ENCODE results near the gene KRTAP23-1.

KRTAP23-1 gene

GRCh38 chr21:30315701-30316100, 32.7 kb downstream of the KRTAP23-1 start:
- Histone ChIP-seq H3K36me3 (ENCODE audit: insufficient read depth, low read length) (no peaks in the 10 kb centered on the region), H3K4me1 (ENCODE audit: control insufficient read depth, insufficient read depth, low read length, unreplicated experiment) (no peaks in the 10 kb centered on the region), H2AFZ (ENCODE audit: low read length, unreplicated experiment) (no peak overlapping the region), H3K27ac (ENCODE audit: low read depth, low read length) (no peak overlapping the region), H3K27me3 (ENCODE audit: insufficient read depth, low read length) (no peaks in the 10 kb centered on the region; the same call in 1 of the 2 replicates), H3K79me2 (ENCODE audit: control insufficient read depth, insufficient read depth, low read length, unreplicated experiment) (no peaks in the 10 kb centered on the region), H3K4me3 (ENCODE audit: low read depth, low read length) (no peak overlapping the region)

DNA sequence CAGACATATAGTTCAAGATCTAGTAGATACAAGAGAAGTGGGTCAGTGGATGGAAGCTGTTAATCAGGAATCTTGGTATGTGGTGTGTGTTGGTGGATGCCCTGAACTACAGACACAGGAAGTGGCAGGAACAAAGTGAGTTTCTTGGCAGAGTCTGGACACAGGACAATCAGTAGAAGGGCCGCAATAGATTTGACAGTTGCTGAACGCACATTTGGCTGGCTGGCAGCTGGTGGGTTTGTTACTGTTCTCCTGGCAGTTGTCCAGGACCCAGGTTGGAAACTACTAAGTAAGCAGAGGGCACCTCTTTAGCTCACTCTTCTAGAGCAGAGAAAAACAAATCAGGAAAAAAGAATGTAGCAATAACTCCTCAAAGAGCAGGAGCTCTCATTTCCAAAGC, 41.5 kb downstream of the KRTAP23-1 start:
- Histone ChIP-seq H3K36me3 (ENCODE audit: insufficient read depth, low read length) (no peaks in the 10 kb centered on the region), H3K27me3 (ENCODE audit: insufficient read depth, low read length) (0 out of 2 replicates have a peak, but pooled peaks cover 2% of the 10 kb centered on the region), H2AFZ (ENCODE audit: low read length, unreplicated experiment) (no peak overlapping the region), H3K4me3 (ENCODE audit: low read depth, low read length) (no peak overlapping the region), H3K4me1 (ENCODE audit: control insufficient read depth, insufficient read depth, low read length, unreplicated experiment) (no peaks in the 10 kb centered on the region), H3K79me2 (ENCODE audit: control insufficient read depth, insufficient read depth, low read length, unreplicated experiment) (no peaks in the 10 kb centered on the region), H3K27ac (ENCODE audit: low read depth, low read length) (no peak overlapping the region)

- Histone ChIP-seq H3K27ac (ENCODE audit: low read depth, low read length) (no peak overlapping the region), H3K27me3 (ENCODE audit: insufficient read depth, low read length) (0 out of 2 replicates have a peak, but pooled peaks cover 3% of the 10 kb centered on the region)
Observed at GRCh38 chr21:30305136-30305535, 43.3 kb downstream of the KRTAP23-1 start.

More at GRCh38 chr21:30305136-30305535, 43.3 kb downstream of the KRTAP23-1 start:
- no peaks in the 10 kb centered on the region for H3K4me1 ChIP-seq (ENCODE audit: control insufficient read depth, insufficient read depth, low read length, unreplicated experiment)
- H3K4me3 ChIP-seq (ENCODE audit: low read depth, low read length): no peak overlapping the region
- H2AFZ ChIP-seq (ENCODE audit: low read length, unreplicated experiment): no peak overlapping the region
- no peaks in the 10 kb centered on the region for H3K36me3 ChIP-seq (ENCODE audit: insufficient read depth, low read length)
- H3K79me2 ChIP-seq (ENCODE audit: control insufficient read depth, insufficient read depth, low read length, unreplicated experiment): no peaks in the 10 kb centered on the region
